HL-60/S4 treated with phorbol 12-myristate 13-acetate at 8.2 ng/mL for 4 days and 3 days (cell line): ENCODE data around the gene KIRREL3.

Experiments
- in situ Hi-C: fragments of 300-500 bp; cut with MboI; formaldehyde crosslinking; loops from 2 replicates; pipeline ENCODE4 v1.15.0; 2022; ENCODE audit warnings: low sequenced_read_pairs

The KIRREL3 gene

DNA sequence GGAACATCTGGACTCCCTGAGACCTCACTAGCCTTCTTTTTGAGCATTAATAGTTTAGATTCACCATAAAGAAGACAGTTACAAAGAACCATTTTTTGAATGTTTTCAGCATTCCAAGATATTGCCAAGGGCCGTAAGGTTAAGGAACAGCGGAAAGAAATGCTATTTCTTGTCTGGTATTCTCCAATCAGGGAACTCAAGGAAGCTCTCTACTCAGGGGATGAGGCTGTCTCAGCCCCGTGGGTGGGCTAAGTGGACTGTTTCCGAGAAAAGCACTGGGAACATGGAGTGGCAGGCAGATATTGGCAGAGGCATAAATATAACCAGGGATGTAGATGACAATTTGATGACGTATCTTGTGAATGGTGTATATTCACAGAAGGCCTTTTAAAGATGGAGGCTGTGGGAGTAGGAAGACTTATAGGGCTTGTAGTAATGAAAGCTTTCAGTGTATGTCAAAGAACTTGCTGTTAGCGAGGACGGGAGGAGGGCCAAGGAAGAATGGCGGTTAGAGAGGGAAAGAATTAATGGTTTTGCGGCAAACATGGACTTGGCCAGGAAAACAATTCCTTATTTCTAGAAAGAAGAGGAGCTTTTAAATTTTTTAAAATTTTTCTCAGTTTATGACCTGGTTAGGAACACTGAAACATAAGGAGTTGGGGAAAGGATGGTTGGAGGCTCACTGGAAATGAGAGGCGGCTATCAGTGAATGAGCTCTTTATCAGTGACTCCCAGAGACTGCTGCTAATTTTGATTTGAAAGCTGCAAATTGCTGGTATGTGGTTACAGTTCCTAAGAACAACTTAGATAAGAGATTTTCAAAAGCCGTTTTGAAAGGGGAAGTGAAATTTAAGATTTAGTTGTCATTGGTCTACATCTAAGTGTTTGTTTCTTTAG, 580.5 kb downstream of the KIRREL3 start:
- in situ Hi-C loops: no loop called here

DNA sequence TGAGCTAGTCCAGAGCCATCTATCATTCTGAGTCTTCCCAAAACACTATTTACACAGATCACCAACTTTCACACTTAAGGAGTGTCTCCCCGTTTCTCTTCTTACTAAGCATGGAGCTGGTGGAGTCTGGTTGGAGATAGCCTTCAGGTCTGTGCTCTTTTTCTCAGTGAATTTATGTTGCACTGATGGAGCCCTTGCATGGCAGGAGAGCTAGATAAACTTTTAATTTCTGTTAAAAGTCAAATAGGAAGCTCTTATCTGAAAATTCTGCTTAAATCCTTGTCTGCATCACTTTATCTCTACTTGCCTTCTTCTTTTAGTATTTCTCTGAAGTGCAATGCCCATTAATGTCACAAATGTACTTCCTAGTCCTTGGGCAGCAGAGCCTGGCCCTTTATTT, 581.7 kb downstream of the KIRREL3 start:
- in situ Hi-C loops: no loop called here

DNA sequence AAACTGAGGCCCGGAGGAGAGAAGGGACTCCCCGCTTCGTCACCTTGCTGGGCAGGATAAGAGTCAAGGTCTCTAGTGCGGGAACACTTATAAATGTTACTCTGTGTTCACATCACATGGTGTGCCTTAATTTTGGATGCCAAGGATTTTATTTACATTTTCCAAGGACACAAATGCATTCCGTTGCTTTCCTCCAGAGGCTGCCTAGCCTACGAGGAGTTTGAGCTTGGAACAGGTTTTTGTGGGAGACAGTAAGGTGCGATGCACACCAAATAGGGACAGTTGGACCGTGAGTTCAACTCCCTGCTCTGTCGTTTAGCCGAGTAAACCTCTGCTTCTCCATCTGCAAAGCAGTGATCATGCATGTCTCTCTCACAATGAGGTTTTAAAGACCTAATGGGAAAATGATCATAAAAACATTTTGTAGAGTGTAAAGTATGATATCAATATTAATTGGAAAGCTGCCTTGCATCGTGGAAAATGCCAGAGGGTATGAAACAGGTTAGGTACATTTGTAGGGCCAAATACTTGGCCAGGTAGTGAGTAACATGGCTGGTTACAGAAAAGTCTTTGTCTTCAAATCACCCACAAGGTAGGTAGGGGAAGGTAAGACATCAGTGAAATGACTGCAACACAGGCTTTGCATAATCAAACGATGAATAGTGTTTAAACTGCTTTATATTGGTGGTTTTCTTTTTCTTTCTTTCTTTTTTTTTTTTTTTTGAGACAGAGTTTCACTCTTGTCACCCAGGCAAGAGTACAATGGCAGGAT, 583.3 kb downstream of the KIRREL3 start:
- in situ Hi-C loops: no loop called here

DNA sequence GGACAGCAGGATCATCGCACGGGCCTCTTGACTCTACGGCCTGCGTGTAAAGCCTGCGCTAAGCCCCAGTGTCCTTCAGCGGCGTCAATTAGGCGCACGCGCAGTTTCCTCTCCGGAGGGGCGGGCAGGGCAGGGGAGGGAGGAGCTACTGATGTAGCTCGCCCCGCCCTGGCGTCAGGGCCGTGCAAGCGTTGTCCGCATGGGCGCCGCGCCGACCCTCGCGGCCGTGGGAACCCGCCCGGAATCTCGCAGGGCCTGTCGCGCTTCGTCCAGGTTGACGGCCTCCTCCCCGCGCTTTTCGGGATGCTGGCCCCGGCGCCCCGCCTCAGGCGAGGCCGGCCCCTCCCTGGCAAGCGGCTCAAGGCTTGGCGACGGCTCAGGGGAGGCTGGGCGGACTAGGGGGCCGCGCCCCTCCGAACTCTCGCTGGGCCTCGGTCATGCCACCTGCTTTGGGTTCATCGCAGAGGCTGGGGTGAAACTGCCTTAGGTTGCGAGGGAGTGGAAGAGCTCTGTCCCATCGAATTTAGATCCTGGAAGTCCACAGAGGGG, 584.0 kb downstream of the KIRREL3 start:
- in situ Hi-C loops: no loop called here

DNA sequence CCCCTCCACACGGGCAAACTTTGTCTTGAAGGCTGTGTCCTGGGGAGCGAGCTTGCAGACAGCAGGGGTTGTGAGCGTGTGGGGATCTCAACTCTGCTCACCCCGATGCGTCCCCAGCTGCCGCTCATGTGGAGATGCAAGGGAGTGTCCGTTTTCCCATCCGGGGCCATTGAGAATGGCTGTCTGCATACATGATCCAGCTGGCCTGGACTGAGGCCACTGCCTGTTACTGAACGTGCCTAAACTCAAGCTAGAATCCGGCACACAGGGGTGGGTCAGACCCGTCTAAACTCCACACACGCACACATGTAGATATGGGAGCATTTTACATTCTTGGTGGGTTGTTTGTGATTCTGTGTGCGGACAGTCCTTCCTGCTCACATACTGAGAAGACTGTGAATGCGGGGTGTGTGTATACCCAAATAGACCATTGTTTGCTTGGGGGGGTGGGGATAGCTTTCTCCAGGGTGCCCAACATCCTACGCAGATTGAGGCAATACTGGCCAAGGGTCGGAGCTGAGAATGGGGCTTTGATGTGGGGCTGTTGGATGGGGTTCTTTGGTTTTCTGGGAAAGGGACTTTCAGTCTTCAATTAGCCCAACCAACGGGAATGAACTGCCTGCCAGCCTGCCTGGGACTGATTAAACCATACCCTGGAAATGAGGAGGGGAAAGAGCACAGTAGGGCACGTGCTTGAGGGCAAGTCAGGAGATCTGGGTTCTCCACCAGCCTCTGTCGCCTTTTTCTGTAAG, 584.7 kb downstream of the KIRREL3 start:
- in situ Hi-C loops: no loop called here

DNA sequence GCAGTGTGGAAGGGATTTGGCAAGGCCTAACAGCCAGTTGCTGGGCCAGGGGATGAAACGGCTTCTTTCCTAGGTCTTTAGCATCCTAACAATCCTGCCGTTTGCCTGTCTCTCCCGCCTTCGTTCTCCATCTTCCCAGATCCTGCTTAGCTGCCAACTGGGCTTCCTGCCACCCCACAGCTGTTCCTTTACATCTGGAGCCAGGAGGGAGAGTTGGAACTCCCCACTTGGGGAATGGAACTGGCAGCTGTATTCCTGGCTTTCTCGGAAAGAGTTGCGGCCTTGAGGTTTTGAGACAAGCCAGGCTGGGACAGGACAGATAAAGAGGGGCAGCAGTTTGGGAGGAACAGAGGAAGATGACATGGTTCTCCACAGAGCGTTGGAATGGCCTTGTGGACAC, 585.4 kb downstream of the KIRREL3 start:
- in situ Hi-C loops: no loop called here

DNA sequence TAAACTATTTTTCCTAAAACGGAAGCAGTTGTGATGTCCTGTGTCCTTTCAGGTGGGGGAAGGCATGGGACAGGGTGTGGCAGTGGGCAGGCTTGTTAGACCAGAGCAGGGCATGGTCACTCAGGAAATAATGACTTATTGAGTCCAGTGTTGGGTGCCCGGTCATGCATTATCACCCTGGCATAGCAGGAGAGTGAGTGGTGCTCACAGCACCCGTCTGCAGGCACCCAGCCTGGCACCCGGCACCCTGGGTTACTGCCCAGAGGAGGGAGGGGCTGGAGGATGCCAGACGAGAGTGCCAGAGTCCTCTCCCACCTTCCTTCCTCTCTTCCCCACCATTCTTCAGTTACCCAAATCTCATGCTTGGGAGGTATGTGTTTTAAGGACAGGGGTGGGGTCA, 586.0 kb downstream of the KIRREL3 start:
- in situ Hi-C loops: no loop called here

DNA sequence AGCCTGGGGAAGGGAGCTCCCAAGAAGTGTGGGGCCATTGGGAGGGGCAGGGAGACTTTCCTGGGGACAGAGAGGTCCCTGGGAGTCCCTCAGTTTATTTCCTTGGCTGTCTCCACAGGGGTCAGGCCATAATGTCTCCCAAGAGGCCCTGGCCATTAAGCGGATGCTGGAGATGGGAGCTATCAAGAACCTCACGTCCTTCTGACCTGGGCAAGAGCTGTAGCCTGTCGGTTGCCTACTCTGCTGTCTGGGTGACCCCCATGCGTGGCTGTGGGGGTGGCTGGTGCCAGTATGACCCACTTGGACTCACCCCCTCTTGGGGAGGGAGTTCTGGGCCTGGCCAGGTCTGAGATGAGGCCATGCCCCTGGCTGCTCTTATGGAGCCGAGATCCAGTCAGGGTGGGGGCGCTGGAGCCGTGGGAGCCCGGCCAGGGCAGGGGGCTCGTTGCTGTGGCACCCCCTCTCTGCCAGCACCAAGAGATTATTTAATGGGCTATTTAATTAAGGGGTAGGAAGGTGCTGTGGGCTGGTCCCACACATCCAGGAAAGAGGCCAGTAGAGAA, 586.6 kb downstream of the KIRREL3 start:
- in situ Hi-C loops: no loop called here

DNA sequence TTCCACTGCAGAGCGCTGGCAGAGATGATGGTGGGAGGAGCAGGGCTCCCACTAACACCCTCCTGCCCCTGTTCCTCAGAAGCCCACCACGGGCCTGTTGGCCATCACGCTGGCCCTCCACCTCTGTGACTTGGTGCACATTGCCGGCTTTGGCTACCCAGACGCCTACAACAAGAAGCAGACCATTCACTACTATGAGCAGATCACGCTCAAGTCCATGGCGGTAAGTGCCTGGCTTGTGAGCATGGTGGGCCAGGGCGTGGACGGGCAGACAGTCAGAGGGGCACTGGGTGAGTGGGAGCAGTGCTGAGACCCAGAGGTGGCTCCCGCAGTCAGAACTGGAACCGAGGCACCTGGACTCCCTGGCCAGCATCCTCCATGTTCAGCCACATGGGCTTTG, 587.1 kb downstream of the KIRREL3 start:
- in situ Hi-C loops: no loop called here

DNA sequence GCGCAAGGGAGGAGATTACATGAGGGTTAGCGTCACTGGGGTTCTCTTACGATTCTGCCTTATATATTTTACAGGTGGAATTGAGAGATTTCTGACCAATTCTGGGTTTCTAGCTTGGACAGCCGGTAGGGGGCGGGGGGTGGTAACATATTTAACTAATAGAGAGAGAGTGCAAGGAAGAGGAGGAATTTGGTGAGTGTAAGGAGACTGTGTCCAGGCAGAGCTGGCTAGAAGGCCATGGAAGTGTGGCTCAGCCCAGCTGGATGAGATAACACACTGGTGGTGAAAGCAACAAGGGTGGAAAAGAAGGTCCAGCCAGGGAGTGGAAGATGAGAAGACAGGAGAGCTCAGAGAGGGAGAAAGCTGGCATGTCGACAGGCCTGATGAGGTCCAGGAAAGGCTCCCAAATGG, 588.6 kb downstream of the KIRREL3 start:
- in situ Hi-C loops: no loop called here

DNA sequence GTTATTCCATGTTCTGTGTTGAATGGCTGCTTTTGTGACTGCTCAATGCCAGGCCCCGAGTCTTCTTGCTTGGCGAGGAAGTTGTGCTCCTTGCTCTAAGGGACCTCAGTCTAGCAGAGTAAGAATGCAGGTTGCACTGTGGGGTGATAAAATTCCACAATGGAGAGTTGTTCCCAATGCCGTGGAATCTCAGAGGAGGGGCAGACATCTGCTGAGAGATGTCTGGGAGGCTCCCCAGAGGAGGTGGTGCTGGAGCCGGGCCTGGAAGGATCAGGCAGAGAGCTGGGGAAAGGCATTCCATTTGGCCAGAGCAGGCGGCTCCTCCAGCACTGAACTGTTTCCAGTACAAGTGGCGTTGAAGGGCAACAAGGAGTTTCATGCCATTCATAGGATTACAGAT, 589.9 kb downstream of the KIRREL3 start:
- in situ Hi-C loops: no loop called here

DNA sequence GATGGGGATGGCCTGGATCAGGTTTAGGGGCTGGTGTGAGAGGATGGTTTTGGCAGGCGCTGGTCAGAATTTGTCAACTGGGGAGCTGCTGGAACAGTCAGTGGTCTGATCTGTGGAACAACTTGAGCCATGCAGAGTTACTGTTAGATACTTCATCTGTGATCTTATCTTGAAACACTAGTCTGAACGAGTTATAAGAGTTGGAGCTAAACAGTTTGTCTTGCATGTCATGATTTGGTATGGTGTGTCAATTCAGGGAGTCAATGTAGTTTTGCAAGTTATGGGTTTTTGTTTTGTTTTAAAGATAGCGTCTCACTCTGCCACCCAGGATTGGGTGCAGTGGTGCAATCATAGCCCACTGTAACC, 591.0 kb downstream of the KIRREL3 start:
- in situ Hi-C loops: no loop called here

DNA sequence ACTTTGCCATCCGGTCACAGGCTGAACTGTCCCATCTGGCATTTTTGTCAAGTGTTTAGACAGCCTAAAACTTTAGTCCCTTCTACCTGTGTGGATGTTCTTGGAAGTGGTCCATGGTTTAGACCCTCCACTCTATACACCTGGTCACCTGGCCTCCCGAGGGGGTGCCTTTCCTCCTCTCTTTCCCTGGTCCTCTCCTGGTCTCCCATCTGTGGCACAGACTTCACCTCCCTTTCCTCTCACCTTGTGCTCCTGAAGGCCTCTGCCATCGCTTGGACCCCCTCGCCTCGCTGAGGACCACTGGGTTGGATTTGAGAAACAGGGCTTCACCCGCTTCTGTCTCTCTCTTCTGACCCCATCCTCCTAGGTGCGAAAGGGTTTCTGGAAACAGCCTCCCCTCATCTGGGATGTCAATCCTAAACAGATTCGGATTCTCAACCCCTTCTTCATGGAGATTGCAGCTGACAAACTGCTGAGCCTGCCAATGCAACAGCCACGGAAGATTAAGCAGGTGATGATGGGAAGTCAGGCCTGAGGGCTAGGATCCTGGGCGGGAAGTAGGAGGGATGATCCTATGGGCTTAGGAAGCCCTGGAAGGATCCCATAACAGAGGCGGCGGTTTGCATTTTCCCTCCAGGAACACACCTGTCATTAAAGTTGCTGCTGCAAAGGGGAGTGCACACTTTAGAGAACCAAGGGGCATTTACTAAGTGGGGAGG, 591.5 kb downstream of the KIRREL3 start:
- in situ Hi-C loops: no loop called here

DNA sequence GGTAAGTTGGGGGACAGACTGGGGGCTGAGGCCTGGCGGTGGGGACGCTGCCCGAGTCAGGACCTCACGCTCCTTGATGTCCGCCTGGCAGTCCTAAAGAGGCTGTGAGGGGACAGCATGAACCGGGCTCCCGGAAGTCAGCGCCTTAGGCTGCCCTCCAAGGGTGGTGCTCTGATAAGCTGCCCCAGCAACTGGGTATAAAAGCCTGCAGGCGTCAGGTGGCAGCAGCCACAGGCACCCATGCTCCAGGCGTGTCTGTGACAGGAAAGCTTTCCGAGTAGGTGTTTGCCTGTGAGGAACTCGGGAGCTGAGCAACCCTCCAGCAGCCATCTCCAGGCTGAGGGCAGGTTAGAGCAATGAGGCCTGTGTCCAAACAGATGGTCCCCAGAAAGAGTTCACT, 592.1 kb downstream of the KIRREL3 start:
- in situ Hi-C loops: no loop called here

DNA sequence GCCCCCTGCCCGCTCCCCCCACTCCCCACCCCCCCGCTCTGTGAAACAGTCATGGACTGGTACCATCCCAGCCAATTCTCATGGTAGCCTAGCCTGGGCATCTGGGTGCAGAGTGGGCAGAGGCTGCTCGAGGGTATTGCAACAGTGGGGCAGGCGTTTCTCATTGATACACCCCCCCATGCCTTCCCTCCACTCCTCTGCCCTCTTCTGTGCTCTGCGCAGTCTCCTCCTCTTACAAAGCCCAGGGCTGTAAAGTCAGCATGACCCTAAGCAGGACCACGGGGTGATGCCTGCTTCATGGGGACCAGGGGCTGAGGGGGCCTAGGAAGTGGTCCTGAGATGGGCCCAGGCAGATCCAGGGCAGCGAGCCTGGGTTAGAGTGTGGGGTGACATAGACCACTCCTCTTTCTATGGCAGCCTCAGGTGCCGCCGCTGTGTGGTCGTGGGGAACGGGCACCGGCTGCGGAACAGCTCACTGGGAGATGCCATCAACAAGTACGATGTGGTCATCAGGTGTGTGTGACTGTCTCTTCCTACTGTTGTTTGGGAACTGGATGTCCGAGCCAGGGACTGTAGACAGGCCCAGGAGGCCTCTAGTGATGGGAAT, 592.8 kb downstream of the KIRREL3 start:
- in situ Hi-C loops: no loop called here

DNA sequence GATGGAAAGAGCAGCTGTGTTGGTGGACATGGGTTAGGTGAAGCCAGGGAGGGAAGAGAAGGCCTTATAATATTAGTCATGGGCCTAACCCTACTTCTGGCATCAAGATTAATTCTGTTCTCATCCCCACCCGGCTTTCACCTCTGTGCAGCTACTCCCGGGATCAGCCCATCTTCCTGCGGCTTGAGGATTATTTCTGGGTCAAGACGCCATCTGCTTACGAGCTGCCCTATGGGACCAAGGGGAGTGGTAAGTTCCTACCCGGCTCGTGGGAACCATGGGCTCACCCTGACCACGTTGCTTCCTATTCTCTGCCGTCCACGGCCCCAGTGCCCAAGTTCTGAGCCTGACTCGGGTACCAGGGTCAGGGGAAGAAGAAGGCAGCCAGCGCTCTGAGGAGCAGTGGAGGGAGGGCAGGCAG, 593.5 kb downstream of the KIRREL3 start:
- in situ Hi-C loops: no loop called here

DNA sequence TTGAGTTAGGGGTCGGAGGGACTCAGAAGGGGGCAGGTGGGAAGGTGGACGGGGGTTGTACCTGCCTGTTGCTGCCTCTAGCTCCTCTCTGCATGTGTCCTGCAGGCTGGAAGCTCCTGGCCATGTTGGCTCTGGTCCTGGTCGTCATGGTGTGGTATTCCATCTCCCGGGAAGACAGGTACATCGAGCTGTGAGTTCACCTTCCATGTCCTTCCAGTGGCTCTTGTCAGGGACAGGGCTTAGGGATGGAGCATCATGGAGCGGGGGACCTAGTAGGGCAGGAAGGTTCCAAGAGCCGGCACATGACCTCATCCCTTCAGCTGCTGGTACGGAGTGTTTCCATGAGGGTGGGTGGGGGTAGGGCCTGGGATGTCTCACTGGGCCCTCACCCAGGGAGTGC, 594.2 kb downstream of the KIRREL3 start:
- in situ Hi-C loops: no loop called here

DNA sequence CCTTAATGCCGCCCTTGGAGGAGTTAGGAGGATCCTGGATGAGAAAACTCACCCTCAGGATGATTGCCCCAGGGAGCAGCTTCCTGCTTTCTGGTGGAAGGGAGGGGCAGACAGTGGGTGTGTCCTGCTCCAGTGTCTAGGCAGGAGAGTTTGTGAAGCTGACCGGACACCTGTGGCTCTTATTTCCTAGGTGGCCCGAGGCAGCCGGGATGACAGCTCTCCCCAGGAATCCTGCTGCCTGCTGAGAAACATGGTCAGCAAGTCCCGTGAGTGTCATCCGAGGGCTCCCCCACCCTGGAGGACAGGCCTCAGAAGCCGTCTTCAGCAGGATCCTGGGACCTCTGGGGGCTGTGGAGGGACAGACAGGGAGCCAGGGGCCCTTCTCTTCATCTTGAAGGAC, 594.7 kb downstream of the KIRREL3 start:
- in situ Hi-C loops: no loop called here

DNA sequence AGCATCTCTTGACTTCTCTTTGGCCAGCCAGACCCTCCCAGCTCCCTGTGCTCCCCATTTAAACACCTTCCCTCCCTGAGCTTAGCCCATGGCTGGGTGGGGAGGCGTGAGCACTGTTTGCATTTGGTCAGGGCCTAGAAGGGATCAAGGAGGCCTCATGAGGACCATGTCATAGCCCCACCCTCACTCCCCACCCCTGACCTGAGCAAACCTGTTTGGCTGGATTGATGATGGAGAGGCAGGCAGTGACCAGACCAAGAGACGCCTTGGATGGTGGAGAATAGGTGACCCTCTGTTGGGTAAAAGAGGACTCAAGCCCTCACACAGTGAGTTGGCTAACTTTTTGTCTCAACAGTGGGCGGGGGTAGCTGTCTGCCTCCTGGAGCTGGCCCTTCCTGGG, 595.2 kb downstream of the KIRREL3 start:
- in situ Hi-C loops: no loop called here

DNA sequence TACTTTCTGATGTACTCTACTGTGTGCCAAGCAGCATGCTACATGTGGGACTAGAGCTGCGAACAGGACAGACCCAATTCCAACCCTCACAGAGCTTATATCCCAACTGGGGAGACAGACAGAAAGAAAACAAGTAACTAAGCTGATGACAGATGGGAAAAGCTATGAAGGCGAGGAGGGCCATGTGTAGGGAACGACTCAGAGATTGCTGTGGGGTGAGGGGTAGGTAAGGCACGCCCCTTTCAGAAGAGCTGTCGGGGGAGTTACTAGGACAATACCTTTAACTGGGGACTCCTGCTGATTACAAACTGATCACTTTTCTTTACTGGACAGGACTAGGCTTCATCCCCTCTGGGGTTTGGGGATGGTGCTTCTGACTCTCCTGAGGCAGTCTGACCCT, 596.2 kb downstream of the KIRREL3 start:
- in situ Hi-C loops: no loop called here
